ENCODE results near the gene RIC3. TPM values are rescaled to one million over a fixed set of nuclear protein-coding genes. Genes with fewer than 3 reads are reported as not detected.

RIC3 gene
- total and polyA plus RNA-seq, 5 donors, result 10.0 to 20.2 (median 16.6) TPM

GRCh38 chr11:8067929-8068575, 100.8 kb downstream of the RIC3 start:
- DNase-seq, result no peak
- intact Hi-C loops (cut with DNase I), result loop anchor here in 1 of 4 donors (5.0 kb wide), 1 partner anchor 36 kb away; no protein-coding TSS in a partner anchor

GRCh38 chr11:8067567-8067928, 101.3 kb downstream of the RIC3 start:
- intact Hi-C loops (cut with DNase I), result loop anchor here in 1 of 4 donors (5.0 kb wide), 1 partner anchor 35 kb away; no protein-coding TSS in a partner anchor
- Histone ChIP-seq H3K27me3 (ENCODE audit: control insufficient read depth, insufficient read depth) (no peaks in the 10 kb centered on the region), H3K9me3 (ENCODE audit: control insufficient read depth, low read length) (no peaks in the 10 kb centered on the region), H3K4me1 (ENCODE audit: control insufficient read depth, insufficient read depth, low read length) (peaks cover 22% of the 10 kb centered on the region), H3K27ac (ENCODE audit: low read length) (no peak overlapping the region), H3K4me3 (ENCODE audit: low read length) (no peak overlapping the region)
- no peak for ATAC-seq
- WGBS, result 65% methylated on average over 4 of the region's 4 CpGs
- no peak for DNase-seq

More at GRCh38 chr11:8067929-8068575, 100.8 kb downstream of the RIC3 start:
- WGBS, result 46% methylated on average over 13 of the region's 13 CpGs
- Histone ChIP-seq H3K9me3 (ENCODE audit: control insufficient read depth, low read length) (no peaks in the 10 kb centered on the region), H3K27ac (ENCODE audit: low read length) (peak overlapping the region; percentile 81), H3K27me3 (ENCODE audit: control insufficient read depth, insufficient read depth) (no peaks in the 10 kb centered on the region), H3K4me1 (ENCODE audit: control insufficient read depth, insufficient read depth, low read length) (peaks cover 18% of the 10 kb centered on the region), H3K4me3 (ENCODE audit: low read length) (no peak overlapping the region)
- peak; percentile 27 to 31 for ATAC-seq

GRCh38 chr11:8066911-8067455, 101.8 kb downstream of the RIC3 start:
- 58% methylated on average over 10 of the region's 10 CpGs for WGBS
- no peak overlapping the region for H3K4me3 ChIP-seq (ENCODE audit: low read length)
- no peaks in the 10 kb centered on the region for H3K27me3 ChIP-seq (ENCODE audit: control insufficient read depth, insufficient read depth)
- intact Hi-C loops (cut with DNase I), result loop anchor here in 1 of 4 donors (5.0 kb wide), 1 partner anchor 35 kb away; no protein-coding TSS in a partner anchor
- H3K9me3 ChIP-seq (ENCODE audit: control insufficient read depth, low read length), result no peaks in the 10 kb centered on the region
- H3K4me1 ChIP-seq (ENCODE audit: control insufficient read depth, insufficient read depth, low read length), result peaks cover 22% of the 10 kb centered on the region
- no peak for ATAC-seq
- DNase-seq, result no peak
- no peak overlapping the region for H3K27ac ChIP-seq (ENCODE audit: low read length)

- H3K4me3 ChIP-seq (ENCODE audit: low read length), result no peak overlapping the region
- H3K9me3 ChIP-seq (ENCODE audit: control insufficient read depth, low read length), result no peaks in the 10 kb centered on the region
- peaks cover 22% of the 10 kb centered on the region for H3K4me1 ChIP-seq (ENCODE audit: control insufficient read depth, insufficient read depth, low read length)
- no peaks in the 10 kb centered on the region for H3K27me3 ChIP-seq (ENCODE audit: control insufficient read depth, insufficient read depth)
- intact Hi-C loops (cut with DNase I), result loop anchor here in 1 of 4 donors (5.0 kb wide), 1 partner anchor 34 kb away; no protein-coding TSS in a partner anchor
- ATAC-seq (no peak), DNase-seq (no peak)
- no peak overlapping the region for H3K27ac ChIP-seq (ENCODE audit: low read length)
- 82% methylated on average over 17 of the region's 17 CpGs for WGBS
Measured at GRCh38 chr11:8066036-8066910, 102.6 kb downstream of the RIC3 start.

GRCh38 chr11:8065031-8065430, 103.8 kb downstream of the RIC3 start:
- H3K27ac ChIP-seq (ENCODE audit: low read length), result no peak overlapping the region
- peaks cover 24% of the 10 kb centered on the region for H3K4me1 ChIP-seq (ENCODE audit: control insufficient read depth, insufficient read depth, low read length)
- H3K9me3 ChIP-seq (ENCODE audit: control insufficient read depth, low read length), result no peaks in the 10 kb centered on the region
- H3K4me3 ChIP-seq (ENCODE audit: low read length), result no peak overlapping the region
- no peak for DNase-seq
- no peaks in the 10 kb centered on the region for H3K27me3 ChIP-seq (ENCODE audit: control insufficient read depth, insufficient read depth)
- WGBS, result 97% methylated on average over 2 of the region's 2 CpGs
- intact Hi-C loops (cut with DNase I), result loop anchor here in 1 of 4 donors (5.0 kb wide), 1 partner anchor 33 kb away; no protein-coding TSS in a partner anchor
- ATAC-seq, result no peak

- WGBS, result 16% methylated on average over 7 of the region's 7 CpGs
- H3K4me1 ChIP-seq (ENCODE audit: control insufficient read depth, insufficient read depth, low read length), result peaks cover 18% of the 10 kb centered on the region
- ATAC-seq (peak; percentile 58 to 72), DNase-seq (peak; percentile 61 to 70 (median 70))
- H3K9me3 ChIP-seq (ENCODE audit: control insufficient read depth, low read length), result no peaks in the 10 kb centered on the region
- no peak overlapping the region for H3K4me3 ChIP-seq (ENCODE audit: low read length)
- intact Hi-C loops (cut with DNase I), result no loop called here
- peak overlapping the region; percentile 45 for H3K27ac ChIP-seq (ENCODE audit: low read length)
- H3K27me3 ChIP-seq (ENCODE audit: control insufficient read depth, insufficient read depth), result no peaks in the 10 kb centered on the region
Measured at GRCh38 chr11:8063324-8063723, 105.5 kb downstream of the RIC3 start.

GRCh38 chr11:8062781-8063257, 106.0 kb downstream of the RIC3 start:
- intact Hi-C loops (cut with DNase I), result no loop called here

GRCh38 chr11:8061555-8062428, 107.0 kb downstream of the RIC3 start:
- H3K4me1 ChIP-seq (ENCODE audit: control insufficient read depth, insufficient read depth, low read length), result peaks cover 16% of the 10 kb centered on the region

More at GRCh38 chr11:8062781-8063257, 106.0 kb downstream of the RIC3 start:
- Histone ChIP-seq H3K4me3 (ENCODE audit: low read length) (no peak overlapping the region), H3K4me1 (ENCODE audit: control insufficient read depth, insufficient read depth, low read length) (peaks cover 17% of the 10 kb centered on the region), H3K9me3 (ENCODE audit: control insufficient read depth, low read length) (no peaks in the 10 kb centered on the region), H3K27me3 (ENCODE audit: control insufficient read depth, insufficient read depth) (no peaks in the 10 kb centered on the region), H3K27ac (ENCODE audit: low read length) (peak overlapping the region; percentile 19)
- no peak for DNase-seq
- peak; percentile 13 to 15 for ATAC-seq
- 64% methylated on average over 13 of the region's 13 CpGs for WGBS

GRCh38 chr11:8060801-8061554, 107.8 kb downstream of the RIC3 start:
- Histone ChIP-seq H3K27me3 (ENCODE audit: control insufficient read depth, insufficient read depth) (no peaks in the 10 kb centered on the region), H3K4me1 (ENCODE audit: control insufficient read depth, insufficient read depth, low read length) (peaks cover 10% of the 10 kb centered on the region), H3K9me3 (ENCODE audit: control insufficient read depth, low read length) (no peaks in the 10 kb centered on the region), H3K27ac (ENCODE audit: low read length) (no peak overlapping the region), H3K4me3 (ENCODE audit: low read length) (no peak overlapping the region)
- DNase-seq, result no peak
- WGBS, result 91% methylated on average over 12 of the region's 12 CpGs
- ATAC-seq, result no peak
- intact Hi-C loops (cut with DNase I), result no loop called here

More at GRCh38 chr11:8061555-8062428, 107.0 kb downstream of the RIC3 start:
- DNase-seq (no peak), ATAC-seq (no peak)
- H3K27ac ChIP-seq (ENCODE audit: low read length), result no peak overlapping the region
- no peak overlapping the region for H3K4me3 ChIP-seq (ENCODE audit: low read length)
- H3K27me3 ChIP-seq (ENCODE audit: control insufficient read depth, insufficient read depth), result no peaks in the 10 kb centered on the region
- WGBS, result 91% methylated on average over 22 of the region's 22 CpGs
- no peaks in the 10 kb centered on the region for H3K9me3 ChIP-seq (ENCODE audit: control insufficient read depth, low read length)
- intact Hi-C loops (cut with DNase I), result no loop called here

Measured in right cardiac atrium (tissue), 5 donors.